ENCODE results near the gene ECT2L.

Gene ECT2L, protein sequence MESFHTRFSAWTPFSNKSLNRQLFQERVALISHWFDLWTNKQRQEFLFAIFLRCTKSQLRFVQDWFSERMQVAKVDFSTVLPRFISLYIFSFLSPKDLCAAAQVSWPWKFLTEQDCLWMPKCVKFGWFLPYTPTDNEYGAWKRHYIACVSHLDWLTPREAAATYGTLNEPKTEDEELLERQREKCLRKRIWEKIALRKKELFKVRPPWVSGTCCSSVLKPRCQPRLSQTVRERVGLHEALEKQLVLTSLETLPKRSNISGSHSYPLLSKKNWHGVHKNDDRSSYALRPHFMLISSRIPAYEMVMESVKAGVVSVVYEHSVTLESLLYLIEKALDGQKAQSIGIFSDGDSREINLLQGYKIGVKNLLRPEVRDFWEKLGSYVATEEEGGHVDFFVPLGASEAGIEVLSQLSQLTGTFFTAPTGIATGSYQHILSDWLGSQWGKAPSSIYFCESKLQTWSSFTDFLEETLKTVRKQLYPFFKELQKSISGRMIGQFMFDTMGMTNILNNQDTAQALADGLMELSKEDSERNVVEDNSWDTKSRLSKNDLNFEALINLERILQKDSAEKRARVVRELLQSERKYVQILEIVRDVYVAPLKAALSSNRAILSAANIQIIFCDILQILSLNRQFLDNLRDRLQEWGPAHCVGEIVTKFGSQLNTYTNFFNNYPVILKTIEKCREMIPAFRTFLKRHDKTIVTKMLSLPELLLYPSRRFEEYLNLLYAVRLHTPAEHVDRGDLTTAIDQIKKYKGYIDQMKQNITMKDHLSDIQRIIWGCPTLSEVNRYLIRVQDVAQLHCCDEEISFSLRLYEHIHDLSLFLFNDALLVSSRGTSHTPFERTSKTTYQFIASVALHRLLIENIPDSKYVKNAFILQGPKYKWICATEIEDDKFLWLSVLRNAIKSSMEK

DNA sequence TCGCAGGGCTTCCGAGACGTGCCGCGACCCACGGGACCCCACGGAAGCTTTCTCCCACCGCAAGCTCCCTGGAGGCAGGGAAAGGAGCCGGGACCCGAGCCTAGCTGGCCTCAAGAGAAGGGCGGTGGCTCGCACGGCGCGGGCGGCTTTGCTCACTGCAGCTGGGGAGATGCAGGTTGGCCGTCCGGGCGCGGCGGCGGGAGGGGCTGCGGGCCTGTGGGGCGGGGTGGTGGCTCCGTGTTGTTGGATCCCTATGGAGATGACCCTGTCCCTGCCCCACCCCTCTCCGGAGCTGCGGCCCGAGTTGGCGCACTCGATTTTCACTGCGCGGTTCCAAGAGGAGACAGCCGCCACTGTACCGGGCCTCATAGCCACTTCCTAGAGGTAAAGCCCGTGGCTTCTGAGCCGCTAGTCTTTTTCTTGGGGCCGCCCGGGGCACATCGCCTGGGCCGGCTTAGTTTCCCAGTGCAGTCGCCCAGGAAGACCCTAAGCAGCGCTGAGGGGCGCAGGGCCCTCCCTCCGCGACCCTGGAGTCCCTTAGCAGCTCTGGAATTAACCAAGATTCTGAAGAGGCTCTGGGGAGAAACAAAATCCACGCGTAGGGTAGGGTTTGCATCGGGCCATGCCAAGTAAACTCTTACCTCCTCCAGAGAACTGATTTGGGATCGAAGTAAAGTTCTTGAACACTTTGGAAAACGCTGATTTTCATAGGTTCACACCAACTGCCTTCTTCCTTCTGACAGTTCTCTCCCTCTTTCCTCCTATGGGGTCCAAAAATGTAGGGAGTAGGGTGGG lies at the start of gene ECT2L:
TSS of gene ECT2L (plus strand) at position 279 of the 795 bp plus-strand sequence. CDS start 17,188 bp downstream, outside the sequence.
- no peak for DNase-seq (ENCODE audit: low read depth in 1 of 2, low spot score in 1 of 2)

DNA sequence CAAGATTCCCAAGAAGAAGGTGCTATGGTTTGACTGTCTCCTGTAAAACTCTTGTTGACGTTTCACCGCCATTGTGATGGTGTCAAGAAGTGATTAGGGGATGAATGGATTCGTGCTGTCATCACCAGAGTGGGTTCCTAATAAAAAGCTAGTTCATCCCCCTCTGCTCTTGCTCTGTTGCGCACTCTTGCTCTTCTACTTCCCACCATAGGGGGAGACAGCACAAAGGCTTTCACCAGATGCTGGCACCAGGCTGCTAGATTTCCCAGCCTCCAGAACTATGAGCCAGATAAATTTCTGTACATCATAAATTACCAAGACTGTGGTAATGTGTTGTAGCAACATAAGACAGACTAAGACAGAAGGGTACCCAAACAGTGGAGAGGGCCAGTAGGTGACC lies 43.9 kb upstream of the ECT2L start:
- DNase-seq (ENCODE audit: low read depth in 1 of 2, low spot score in 1 of 2): no peak

DNA sequence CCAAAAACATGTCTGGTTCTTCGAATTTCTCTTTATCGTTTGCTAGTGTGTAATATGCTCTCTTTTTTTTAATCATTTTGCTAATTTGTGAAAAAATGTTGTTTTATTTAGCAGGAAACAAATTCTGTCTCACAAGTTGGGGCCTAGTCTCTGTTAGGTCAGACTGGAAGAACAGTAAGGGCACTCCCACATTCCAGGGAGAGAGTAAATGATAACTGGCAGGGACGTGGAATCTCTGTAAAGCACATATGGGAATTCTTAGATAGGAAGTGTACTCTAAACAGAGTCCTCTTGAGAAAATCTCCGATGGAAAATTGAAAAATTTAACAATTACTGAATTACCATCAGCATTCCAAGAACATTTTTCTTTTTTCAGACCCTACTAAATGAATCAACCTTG lies 38.8 kb upstream of the ECT2L start:
- no peak for DNase-seq (ENCODE audit: low read depth in 1 of 2, low spot score in 1 of 2)

DNA sequence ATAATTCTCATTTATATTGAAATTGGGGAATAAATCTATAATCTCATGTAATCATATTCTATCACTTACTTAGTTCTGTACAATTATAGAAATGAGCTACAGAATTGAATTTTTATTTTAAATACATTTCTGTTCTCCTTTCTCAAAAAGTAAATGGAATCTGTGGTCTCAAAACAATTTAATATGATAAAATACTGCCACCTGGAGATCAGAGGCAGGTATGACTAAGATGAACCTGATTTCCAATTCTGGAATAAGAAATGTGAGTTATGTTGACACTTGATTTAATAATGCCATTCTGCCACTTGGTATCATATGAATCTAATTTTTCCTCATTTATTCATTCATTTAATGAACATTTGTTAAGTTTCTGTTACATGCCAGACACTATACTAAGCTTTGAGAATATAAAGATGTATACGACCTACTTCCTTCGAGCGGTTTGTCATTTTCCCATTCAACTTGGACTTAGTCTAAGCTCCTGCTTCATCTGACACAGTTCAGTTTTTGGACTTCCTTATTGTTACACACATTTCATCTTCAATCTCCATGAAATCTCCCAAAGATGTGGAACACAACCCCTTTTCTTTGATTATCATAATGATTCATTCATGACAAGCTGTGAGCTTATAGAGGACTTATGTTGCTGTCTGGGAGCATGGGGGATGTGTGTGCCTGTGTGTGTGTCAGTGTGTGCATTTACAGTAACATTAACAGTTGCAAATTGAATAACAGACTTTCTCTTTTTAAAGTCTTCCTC lies 29.8 kb upstream of the ECT2L start:
- DNase-seq (ENCODE audit: low read depth in 1 of 2, low spot score in 1 of 2): no peak

DNA sequence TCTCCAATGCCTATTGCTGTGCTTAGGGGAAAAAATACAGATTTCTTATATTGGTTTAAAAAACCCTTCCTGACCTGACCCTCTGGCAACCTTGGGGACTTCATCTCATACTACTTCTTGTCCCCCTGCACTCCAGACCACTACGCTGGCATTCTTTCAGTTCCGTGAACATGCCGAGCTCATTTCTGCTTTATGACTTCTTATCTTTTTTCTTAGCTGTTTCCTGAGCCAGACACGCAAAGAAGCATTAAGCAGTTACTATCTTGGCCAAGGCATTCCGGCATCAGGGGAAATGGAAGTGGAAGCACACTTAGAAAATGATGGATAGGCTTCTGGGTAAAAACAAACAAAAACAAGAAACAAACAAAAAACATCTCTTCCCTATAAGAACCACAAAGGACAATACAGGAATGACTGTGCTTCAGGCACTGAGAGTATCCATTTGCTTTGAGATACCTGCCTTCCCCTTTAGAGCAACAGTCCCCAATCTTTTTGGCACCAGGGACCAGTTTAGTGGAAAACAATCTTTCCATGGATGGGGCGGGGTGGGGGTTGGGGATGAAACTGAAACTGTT lies 26.7 kb upstream of the ECT2L start:
- no peak for DNase-seq (ENCODE audit: low read depth in 1 of 2, low spot score in 1 of 2)

DNA sequence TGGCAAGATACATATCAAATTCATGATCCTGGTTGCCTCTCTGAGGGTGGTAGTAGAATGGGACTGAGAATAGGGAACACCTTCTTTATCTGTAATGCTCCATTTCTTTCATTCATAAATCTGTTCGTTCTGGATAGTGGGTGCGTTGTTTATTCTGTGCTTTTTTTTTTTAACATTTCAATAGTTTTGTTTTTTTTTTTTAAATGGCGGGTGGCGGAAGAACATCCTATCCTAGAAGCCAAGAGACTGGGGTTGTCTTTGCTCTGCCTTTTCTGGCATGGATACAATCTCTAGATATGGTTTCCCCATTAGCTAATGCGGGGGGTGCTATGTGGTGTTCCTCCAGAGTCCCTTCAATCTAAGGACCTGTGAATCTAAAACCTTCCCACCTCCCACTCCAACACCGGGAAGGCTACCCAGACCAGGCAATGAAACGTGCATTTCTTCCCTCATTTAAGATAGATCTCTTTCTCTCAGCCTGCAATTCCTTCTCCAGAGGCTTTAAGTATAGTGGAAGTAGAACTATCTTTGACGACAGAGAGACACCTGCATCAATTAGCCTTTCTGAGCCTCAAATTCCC lies 23.2 kb upstream of the ECT2L start:
- no peak for DNase-seq (ENCODE audit: low read depth in 1 of 2, low spot score in 1 of 2)

DNA sequence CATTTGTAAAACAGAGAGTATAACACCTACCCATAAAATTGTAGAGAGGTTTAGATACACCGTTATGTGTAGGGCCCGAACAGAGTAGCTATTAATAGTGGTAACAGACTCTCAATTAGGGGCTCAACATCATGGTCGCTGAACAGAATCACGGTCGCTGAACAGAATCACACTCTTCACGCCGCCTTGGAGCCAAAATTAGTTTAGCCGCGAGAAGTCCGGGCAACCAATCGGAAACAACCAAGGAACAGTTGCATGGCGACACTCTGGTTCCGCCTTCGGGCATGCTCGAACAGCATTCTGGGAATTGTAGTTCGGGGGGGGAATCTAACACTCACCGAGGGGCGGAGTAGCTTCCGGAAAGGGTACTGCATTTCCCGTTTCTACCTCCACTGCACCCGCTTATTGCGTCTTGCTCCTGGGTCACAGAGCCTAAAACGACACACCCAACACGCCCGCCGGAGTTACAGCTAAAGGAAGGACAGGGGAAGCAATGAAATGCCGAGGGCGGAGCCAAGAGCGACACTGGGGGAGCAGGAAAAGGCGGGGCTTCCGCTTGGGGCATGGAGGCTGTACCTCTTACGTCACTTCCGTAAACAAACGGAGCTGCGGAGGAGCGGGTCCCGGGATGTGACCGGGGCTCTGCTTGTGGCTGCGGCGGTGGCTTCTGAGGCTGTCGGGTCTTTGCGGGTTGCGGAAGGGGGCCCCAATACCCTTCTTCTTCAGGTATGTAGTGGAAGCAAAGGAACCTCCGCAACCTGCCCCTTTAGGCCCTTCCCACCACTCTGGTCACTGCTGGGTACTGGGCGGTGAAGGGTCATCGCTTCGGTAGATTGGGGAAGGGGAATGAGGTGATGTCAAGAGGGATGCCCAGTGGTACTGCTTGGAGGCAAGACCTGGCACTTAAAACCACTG lies 22.5 kb upstream of the ECT2L start, which contains the start of gene CCDC28A:
TSS of gene CCDC28A (plus strand) at position 593 of the 915 bp plus-strand sequence. CDS start 2,352 bp downstream, outside the sequence.
- DNase-seq (ENCODE audit: low read depth in 1 of 2, low spot score in 1 of 2): peak; percentile 79 to 83

DNA sequence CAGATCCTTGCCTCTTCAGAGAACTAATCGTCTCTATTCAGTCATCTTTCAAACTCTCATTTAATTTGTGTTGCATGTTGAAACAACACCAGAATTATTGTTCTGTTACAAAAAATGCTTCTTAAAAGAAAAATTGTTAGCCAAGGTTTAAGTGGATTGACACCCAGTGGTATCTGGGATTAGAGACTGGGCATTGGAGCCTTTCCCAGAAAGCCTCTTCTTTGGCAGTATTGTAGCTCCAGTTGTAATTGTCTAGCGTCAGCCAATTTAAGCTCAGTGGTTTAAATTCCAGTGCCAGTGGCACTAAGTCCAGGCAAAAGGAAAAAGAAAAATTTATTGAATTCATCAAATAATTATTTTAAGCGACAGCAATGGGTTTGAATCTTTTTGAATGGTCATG lies 21.5 kb upstream of the ECT2L start:
- no peak for DNase-seq (ENCODE audit: low read depth in 1 of 2, low spot score in 1 of 2)

DNA sequence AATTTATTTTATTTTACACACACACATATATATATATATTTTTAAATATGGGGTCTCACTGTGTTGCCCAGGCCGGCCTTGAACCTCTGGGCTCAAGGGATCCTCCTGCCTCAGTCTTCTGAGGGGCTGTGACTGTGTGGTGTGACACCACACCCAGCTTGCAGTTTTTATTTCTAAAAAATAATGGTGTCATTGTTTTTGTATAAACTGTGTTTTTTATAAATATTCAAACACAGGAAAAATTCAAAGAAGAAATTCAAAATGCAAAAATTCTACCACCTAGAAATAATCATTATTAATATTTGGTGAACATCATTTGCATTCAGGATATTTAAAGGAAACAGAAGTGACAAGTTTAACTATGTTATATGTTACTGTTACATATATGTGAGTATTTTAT lies 19.2 kb upstream of the ECT2L start:
- no peak for DNase-seq (ENCODE audit: low read depth in 1 of 2, low spot score in 1 of 2)

DNA sequence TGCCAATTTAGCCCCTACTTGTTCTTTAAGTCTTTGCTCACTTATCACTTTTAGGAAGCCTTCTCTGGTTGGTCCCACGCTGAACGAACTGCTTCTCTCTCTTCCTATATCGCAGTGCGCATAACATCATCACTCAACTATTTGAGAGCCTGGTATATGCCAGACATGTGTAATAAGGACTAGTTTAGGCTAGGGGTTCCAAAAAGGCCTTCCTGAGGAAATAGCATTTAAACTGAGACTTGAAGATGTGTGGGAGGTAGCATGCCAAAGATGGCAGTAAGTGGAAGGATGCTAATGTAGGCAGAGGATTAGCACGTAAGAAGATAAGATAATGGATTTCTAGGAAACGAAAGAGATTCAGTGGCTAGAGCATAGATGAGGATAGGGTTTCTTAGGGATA lies 17.6 kb upstream of the ECT2L start:
- DNase-seq (ENCODE audit: low read depth in 1 of 2, low spot score in 1 of 2): no peak

DNA sequence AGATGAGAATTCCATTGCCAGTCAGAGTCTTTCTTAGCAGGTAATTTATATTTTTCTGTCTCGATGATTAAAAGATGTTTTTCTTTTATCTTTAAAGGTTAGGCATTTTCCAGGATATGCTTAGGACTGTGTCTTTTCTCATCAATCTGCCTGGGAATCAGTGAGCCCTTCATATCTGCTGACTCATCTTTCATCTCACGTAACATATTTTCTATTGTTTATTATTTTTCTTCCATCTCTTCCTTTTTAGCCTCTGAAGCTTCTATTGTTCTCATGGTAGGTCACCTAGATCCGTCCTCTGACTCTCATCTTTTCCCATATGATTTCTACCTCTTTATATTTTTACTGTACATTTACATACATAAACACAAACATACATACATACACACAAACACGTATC lies 13.6 kb upstream of the ECT2L start:
- no peak for DNase-seq (ENCODE audit: low read depth in 1 of 2, low spot score in 1 of 2)

DNA sequence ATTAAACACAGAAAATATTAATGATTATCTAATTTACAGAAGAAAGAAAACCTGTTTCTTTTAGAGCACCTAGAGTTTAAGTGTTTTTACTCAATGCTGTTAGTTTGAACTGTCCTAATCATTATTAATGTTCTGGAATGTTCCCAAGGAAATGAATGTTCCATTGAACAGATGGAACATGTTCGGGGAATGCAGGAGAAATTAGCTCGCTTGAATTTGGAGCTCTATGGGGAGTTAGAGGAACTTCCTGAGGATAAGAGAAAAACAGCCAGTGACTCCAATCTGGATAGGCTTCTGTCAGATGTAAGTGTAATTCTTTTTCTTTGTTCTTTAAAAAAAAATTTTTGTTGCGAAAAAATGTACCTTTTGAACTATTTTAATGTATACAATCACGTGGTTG lies 10.8 kb upstream of the ECT2L start:
- no peak for DNase-seq (ENCODE audit: low read depth in 1 of 2, low spot score in 1 of 2)

DNA sequence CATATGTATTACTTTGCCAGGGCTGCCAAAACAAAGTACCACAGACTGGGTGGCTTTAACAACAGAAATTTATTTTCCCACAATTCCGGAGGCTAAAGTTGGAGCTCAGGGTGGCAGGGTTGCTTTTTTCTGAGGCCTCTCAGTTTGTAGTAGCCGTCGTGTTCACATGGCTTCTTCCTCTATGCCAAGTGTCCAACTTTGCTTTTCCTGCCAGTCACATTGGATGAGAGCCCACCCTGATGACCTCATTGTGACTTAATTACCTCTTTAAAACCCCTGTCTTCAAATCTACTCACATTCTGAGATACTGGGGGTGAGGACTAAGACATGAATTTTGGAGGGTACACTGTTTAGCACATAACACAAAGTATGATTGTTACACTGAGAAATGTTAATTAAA lies 9.9 kb upstream of the ECT2L start:
- DNase-seq (ENCODE audit: low read depth in 1 of 2, low spot score in 1 of 2): no peak

DNA sequence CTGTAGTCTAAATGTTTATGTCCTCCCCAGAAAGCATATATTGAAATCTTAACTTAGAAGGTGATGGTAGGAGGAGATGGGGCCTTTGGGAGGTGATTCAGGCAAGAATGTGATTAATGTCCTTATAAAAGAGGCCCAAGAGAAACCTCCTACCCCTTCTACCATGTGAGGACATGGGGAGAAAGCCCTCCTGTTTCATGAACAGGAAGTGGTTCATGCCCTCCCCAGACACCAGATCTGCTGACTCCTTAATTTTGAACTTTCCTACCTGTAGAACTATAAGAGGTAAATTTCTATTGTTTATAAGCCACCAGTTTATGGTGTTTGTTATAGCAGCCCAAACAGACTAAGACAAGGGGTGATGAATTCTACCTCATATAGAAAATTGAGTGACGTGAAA lies 8.7 kb upstream of the ECT2L start:
- no peak for DNase-seq (ENCODE audit: low read depth in 1 of 2, low spot score in 1 of 2)

DNA sequence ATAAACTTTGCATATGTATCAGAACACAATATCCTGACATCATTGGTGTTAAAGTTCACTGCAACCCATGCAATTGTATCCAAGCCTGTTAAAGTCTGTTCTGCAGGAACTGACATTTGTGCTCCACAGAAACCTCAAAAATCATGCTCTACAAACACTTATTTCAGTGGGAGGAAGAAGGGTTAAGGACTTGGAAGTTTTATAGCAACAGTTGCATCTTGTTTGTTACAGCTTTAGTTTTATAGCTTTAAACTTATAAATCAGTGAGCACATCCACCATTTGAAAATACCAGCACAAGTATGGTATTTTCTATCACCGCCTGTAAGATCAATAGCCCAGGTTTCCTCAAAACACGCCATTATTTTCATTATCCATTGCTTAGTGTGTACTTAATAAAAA lies 884 bp downstream of the ECT2L start:
- DNase-seq (ENCODE audit: low read depth in 1 of 2, low spot score in 1 of 2): no peak

DNA sequence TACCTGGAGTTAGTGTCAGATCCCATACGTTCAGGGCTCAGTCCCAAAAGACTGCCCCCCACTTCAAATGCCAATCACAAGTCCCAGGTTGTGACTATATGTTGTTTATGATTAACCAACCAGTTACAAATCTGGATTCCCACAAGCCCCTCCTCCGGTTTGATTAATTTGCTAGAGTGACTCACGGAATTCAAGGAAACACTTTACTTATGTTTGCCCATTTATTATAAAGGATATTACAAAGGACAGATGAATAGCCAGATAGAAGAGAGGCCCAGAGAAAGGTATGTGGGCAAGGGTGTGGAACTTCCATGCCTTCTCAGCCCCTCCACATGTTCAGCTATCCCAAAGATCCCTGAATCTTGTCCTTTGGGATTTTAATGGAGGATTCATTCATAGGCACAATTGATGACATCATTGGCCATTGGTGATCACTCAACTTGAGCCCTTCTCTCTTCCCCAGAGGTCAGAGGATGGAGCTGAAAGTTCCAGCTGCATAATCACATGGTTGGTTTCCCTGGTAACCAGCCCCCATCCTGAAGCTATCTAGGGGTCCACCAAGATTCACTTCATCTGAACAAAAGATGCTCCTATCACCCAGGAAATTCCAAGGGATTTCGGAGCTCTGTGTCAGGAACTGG lies 2.0 kb downstream of the ECT2L start:
- no peak for DNase-seq (ENCODE audit: low read depth in 1 of 2, low spot score in 1 of 2)

DNA sequence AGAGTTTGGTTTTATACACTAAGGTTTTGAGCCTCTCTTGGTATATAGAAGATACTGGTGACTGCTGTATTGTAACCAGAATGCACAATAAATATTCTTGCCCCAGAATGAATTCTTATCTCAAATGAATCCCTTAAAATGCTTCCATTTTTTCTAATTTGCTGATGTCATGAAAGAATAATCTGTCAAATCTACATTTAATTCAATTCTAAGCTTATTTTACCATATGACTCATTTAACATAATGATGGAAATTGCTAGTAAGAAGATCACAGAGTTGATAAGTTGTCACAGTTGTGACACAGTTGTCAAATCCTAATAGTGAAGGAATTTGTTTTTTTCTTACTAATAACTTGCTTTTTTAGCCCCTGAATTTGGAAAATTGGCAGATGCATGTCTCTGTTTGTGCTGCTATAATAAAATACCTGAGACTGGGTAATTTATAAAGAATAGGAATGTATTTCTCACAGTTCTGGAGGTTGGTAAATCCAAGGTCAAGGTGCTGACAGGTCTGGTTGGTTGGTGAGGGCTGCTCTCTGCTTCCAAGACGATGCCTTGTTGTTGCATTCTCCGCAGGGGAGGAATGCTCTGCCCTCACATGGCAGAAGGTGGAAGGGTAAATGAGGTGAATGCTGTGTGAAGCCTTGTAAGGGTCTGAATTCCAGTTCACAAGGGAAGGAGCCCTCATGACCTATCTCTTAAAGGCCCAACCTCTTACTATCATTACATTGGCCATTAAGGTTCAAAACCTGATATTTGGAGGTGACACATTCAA lies 4.7 kb downstream of the ECT2L start:
- no peak for DNase-seq (ENCODE audit: low read depth in 1 of 2, low spot score in 1 of 2)

DNA sequence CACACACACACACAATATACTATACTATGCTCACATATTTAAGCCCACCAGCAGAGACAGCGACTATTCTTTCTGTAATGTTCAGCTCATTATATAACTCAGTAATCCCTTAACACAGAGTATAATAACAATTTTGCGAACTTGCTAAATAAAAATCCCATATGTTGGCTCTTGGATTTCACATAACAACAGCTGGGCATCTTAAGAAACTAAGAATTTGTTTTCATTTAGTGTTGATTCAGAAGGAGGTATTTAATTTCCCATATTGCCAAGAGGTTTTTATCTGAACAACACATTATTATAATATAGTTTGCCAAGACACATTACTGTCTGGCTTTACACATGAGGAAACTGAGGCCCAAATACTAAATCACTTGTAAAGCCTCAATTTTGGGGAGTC lies 7.4 kb downstream of the ECT2L start:
- no peak for DNase-seq (ENCODE audit: low read depth in 1 of 2, low spot score in 1 of 2)

Measured in stimulated activated CD4-positive, alpha-beta T cell treated with anti-CD3 and anti-CD28 coated beads, Interleukin-15, amount 100 ng/mL, for 1 hour (primary cell).